ENCODE measurements around the gene PPP3R2. TPM values are rescaled to one million over a fixed set of nuclear protein-coding genes. Genes with fewer than 3 reads are reported as not detected.

PPP3R2 gene
- total RNA-seq, 1 experiment from 2014 or later = not detected

DNA sequence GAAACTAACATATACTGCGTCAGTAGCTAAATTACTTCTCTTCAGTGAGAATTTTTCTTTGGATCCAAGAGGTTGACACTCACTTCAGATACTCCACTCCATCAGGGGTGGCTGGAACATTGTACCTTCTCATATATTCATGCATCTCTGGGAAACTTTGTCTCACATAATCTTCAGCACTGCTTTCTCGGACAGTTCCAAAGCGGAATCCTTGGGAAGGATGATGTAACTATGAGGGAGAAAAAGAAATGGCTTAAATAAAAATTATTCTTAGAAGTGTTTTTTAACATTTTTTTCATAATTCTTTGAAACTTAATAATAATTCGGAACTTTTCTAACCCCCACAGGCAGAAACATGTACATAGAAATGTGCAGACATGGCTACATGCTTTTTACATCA lies 33.4 kb upstream of the PPP3R2 start:
- no peak overlapping the region for H2BK15ac ChIP-seq (ENCODE audit: low read depth, low read length)

More for the DNA sequence above, 33.4 kb upstream of the PPP3R2 start:
- H3K23me2 ChIP-seq (ENCODE audit: insufficient read length, low read depth, low read length, poor library complexity, severe bottlenecking) = no peaks in the 10 kb centered on the region
- no peak overlapping the region for H3K23ac ChIP-seq (ENCODE audit: insufficient read length, low read depth, low read length)
- Mint-ChIP-seq H3K4me3 (no peak overlapping the region), H3K27me3 (ENCODE audit: low read depth) (no peaks in the 10 kb centered on the region), H3K36me3 (ENCODE audit: insufficient read depth in 1 of 3, low read depth in 3 of 3) (no peaks in the 10 kb centered on the region), H3K4me1 (no peaks in the 10 kb centered on the region), H3K27ac (no peak overlapping the region), H3K9me3 (no peaks in the 10 kb centered on the region; a peak in 1 of 5 replicates)
- WGBS (ENCODE audit: extremely low coverage, insufficient read length, low lambda C conversion rate) = no CpG with 5 or more reads among the region's 4 CpGs
- TF ChIP-seq, protein P1, sequence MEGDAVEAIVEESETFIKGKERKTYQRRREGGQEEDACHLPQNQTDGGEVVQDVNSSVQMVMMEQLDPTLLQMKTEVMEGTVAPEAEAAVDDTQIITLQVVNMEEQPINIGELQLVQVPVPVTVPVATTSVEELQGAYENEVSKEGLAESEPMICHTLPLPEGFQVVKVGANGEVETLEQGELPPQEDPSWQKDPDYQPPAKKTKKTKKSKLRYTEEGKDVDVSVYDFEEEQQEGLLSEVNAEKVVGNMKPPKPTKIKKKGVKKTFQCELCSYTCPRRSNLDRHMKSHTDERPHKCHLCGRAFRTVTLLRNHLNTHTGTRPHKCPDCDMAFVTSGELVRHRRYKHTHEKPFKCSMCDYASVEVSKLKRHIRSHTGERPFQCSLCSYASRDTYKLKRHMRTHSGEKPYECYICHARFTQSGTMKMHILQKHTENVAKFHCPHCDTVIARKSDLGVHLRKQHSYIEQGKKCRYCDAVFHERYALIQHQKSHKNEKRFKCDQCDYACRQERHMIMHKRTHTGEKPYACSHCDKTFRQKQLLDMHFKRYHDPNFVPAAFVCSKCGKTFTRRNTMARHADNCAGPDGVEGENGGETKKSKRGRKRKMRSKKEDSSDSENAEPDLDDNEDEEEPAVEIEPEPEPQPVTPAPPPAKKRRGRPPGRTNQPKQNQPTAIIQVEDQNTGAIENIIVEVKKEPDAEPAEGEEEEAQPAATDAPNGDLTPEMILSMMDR (conservative IDR thresholded peaks at IDR 0.05) = no peak
- H3K79me1 ChIP-seq (ENCODE audit: insufficient read depth, low read depth, low read length, poor library complexity, severe bottlenecking) = no peaks in the 10 kb centered on the region
- no peak overlapping the region for H3K14ac ChIP-seq (ENCODE audit: insufficient read depth, low read length)
- H3K18ac ChIP-seq (ENCODE audit: insufficient read length, low read depth, low read length) = no peak overlapping the region
- no peak overlapping the region for H4K5ac ChIP-seq (ENCODE audit: insufficient read length, low read depth, low read length)
- no peak overlapping the region for H2BK5ac ChIP-seq (ENCODE audit: insufficient read length, low read length)
- no peak overlapping the region for H3K4ac ChIP-seq (ENCODE audit: low read depth, low read length)
- no peaks in the 10 kb centered on the region for H3K79me2 ChIP-seq (ENCODE audit: insufficient read depth, low read length)
- no peak overlapping the region for H4K91ac ChIP-seq (ENCODE audit: insufficient read length, low read depth, low read length)
- H3K56ac ChIP-seq (ENCODE audit: insufficient read length, low read depth, low read length) = no peak overlapping the region
- no peak overlapping the region for H3K27ac ChIP-seq (ENCODE audit: insufficient read length, low read depth, low read length)
- no peaks in the 10 kb centered on the region for H3K27me3 ChIP-seq (ENCODE audit: insufficient read depth, low read length)
- no peak for DNase-seq
- H4K8ac ChIP-seq (replicated peaks; ENCODE audit: insufficient read length, low read depth, low read length) = no peak overlapping the region
- no peak overlapping the region for H2BK120ac ChIP-seq (ENCODE audit: low read depth, low read length, poor library complexity, severe bottlenecking)
- H2BK20ac ChIP-seq (ENCODE audit: low read depth, low read length, poor library complexity, severe bottlenecking) = no peak overlapping the region
- 0 out of 2 replicates have a peak, but pooled peaks cover 1% of the 10 kb centered on the region for H3K4me1 ChIP-seq (ENCODE audit: insufficient read depth, low read length)
- no peak overlapping the region for H3K4me2 ChIP-seq (ENCODE audit: insufficient read depth, insufficient read length, low read length)
- H2AK5ac ChIP-seq (ENCODE audit: insufficient read length, low read length) = no peak overlapping the region
- H3T11ph ChIP-seq (ENCODE audit: low read length) = no peak overlapping the region
- no peaks in the 10 kb centered on the region for H4K20me1 ChIP-seq (ENCODE audit: control insufficient read depth, insufficient read depth, insufficient read length)
- no peak overlapping the region for H3K9ac ChIP-seq (ENCODE audit: extremely low read depth, insufficient read length, low read length)
- H3K9me3 ChIP-seq (ENCODE audit: control insufficient read depth, low read depth, low read length) = no peaks in the 10 kb centered on the region
- H2AFZ ChIP-seq (ENCODE audit: low read length) = no peak overlapping the region
- no peak overlapping the region for H2BK12ac ChIP-seq (ENCODE audit: insufficient read length, low read depth, low read length)

All from H9 (cell line).